WTC11 (cell line): ENCODE measurements around the gene SLX4. TPM values are rescaled to one million over a fixed set of nuclear protein-coding genes. Genes with fewer than 3 reads are reported as not detected.

Experiments
- total RNA-seq: library from RNA; stranded (reverse); gene quantifications from 3 replicates; pipeline ENCODE4 v1.2.3, GENCODE V29; 2021

SLX4 gene
- total RNA-seq, 1 experiment from 2014 or later = 16.7 TPM

Other genes with a start within 250 kb of the SLX4 start
- 16.0 to 17.9 TPM (median 16.7 TPM) in 3 replicates for gene ZSCAN32, start 210.6 kb downstream of the SLX4 start, total RNA-seq
- 11.3 to 13.8 TPM (median 11.7 TPM) in 3 replicates for gene ZNF174, start 210.4 kb downstream of the SLX4 start, total RNA-seq
- gene ZNF597, start 168.1 kb downstream of the SLX4 start, total RNA-seq = 1.3 to 2.2 TPM (median 1.4 TPM) in 3 replicates
- gene NAA60, start 167.9 kb downstream of the SLX4 start, total RNA-seq = 44.8 to 50.3 TPM (median 46.4 TPM) in 3 replicates
- not detected in 3 replicates for gene C16orf90, start 116.1 kb downstream of the SLX4 start, total RNA-seq
- gene CLUAP1, start 110.6 kb downstream of the SLX4 start, total RNA-seq = 11.1 to 13.7 TPM (median 12.6 TPM) in 3 replicates
- gene NLRC3, start 34.2 kb downstream of the SLX4 start, total RNA-seq = 0.23 to 0.66 TPM (median 0.26 TPM) in 3 replicates
- 13.5 to 15.7 TPM (median 13.9 TPM) in 3 replicates for gene DNASE1, start 43.1 kb upstream of the SLX4 start, total RNA-seq
- gene TRAP1, start 105.9 kb upstream of the SLX4 start, total RNA-seq = 275 to 290 TPM (median 285 TPM) in 3 replicates